Measurements from ENCODE around the gene ZNF616.

The ZNF616 gene

GRCh38 chr19:52094526-52095130 is 45.1 kb downstream of the ZNF616 start:
- peak overlapping the region; percentile 42 for H3K4me3 ChIP-seq (ENCODE audit: low read depth, low read length)
- TF ChIP-seq, protein P1, sequence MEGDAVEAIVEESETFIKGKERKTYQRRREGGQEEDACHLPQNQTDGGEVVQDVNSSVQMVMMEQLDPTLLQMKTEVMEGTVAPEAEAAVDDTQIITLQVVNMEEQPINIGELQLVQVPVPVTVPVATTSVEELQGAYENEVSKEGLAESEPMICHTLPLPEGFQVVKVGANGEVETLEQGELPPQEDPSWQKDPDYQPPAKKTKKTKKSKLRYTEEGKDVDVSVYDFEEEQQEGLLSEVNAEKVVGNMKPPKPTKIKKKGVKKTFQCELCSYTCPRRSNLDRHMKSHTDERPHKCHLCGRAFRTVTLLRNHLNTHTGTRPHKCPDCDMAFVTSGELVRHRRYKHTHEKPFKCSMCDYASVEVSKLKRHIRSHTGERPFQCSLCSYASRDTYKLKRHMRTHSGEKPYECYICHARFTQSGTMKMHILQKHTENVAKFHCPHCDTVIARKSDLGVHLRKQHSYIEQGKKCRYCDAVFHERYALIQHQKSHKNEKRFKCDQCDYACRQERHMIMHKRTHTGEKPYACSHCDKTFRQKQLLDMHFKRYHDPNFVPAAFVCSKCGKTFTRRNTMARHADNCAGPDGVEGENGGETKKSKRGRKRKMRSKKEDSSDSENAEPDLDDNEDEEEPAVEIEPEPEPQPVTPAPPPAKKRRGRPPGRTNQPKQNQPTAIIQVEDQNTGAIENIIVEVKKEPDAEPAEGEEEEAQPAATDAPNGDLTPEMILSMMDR (IDR thresholded peaks at IDR 0.05; ENCODE audit: low read depth, low read length, missing control alignments), result no peak
- DNase-seq (ENCODE audit: low read depth), result no peak

DNA sequence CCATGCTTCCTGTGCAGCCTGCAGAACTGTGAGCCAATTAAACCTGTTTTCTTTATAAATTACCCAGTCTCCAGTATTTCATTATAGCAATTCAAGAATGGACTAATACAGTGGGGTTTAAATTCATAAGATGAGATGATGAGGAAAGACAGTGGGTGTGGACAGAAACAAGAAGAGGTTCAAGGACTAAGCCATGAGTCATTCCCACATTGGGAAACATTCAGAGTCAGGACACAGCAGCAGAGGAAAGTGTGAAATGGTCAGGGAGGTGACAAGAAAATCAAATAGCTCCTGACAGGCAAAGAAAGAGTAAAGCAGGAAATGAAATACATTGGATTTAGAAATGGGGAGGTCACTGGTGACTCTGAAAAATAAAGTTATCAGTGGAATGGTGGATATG is 53.3 kb downstream of the ZNF616 start:
- H3K4me3 ChIP-seq (ENCODE audit: low read depth, low read length), result no peak overlapping the region
- DNase-seq (ENCODE audit: low read depth), result no peak
- TF ChIP-seq, protein P1 (IDR thresholded peaks at IDR 0.05; ENCODE audit: low read depth, low read length, missing control alignments), result no peak

- no peak overlapping the region for H3K4me3 ChIP-seq (ENCODE audit: low read depth, low read length)
- TF ChIP-seq, protein P1 (IDR thresholded peaks at IDR 0.05; ENCODE audit: low read depth, low read length, missing control alignments), result no peak
- no peak for DNase-seq (ENCODE audit: low read depth)
Measured at GRCh38 chr19:52070496-52070895, 69.2 kb downstream of the ZNF616 start.

DNA sequence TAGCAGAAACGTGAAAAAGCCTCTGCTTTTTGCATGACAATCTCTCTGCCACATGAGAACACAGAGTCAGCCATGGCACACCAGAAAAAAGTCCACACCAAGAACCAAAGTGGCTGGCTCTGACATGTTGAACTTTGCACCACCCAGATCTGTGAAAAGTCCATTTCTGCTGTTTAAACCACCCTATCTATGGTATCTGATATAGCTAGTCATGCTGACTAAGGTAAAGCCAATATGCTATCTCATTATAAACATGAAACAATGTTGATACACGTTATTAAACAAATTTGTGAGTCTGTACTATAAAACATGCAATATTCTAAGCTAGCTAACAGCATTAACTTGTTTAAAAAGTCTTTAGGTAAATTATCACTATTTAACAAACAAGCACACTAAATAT is 70.1 kb downstream of the ZNF616 start:
- TF ChIP-seq, protein P1 (IDR thresholded peaks at IDR 0.05; ENCODE audit: low read depth, low read length, missing control alignments), result no peak
- no peak overlapping the region for H3K4me3 ChIP-seq (ENCODE audit: low read depth, low read length)

GRCh38 chr19:52066258-52066863 is 73.4 kb downstream of the ZNF616 start:
- no peak overlapping the region for H3K4me3 ChIP-seq (ENCODE audit: low read depth, low read length)
- no peak for DNase-seq (ENCODE audit: low read depth)
- TF ChIP-seq, protein P1 (IDR thresholded peaks at IDR 0.05; ENCODE audit: low read depth, low read length, missing control alignments), result no peak

More for the DNA sequence above, 70.1 kb downstream of the ZNF616 start:
- DNase-seq (ENCODE audit: low read depth), result no peak

DNA sequence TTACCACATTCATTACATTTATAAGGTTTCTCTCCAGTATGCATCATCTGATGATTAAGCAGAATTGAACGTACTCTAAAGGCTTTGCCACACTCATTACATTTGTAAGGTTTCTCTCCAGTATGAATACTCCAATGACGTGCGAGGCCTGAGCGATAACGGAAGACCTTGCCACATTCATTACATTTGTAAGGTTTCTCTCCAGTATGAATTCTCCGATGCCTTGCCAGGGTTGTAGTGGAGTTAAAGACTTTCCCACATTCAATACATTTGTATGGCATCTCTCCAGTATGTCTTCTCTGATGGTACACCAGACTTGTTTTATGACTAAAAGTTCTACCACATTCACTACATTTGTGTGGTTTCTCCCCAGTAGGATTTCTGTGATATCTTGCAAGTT is 74.3 kb downstream of the ZNF616 start:
- TF ChIP-seq, protein P1 (IDR thresholded peaks at IDR 0.05; ENCODE audit: low read depth, low read length, missing control alignments), result no peak
- no peak for DNase-seq (ENCODE audit: low read depth)
- H3K4me3 ChIP-seq (ENCODE audit: low read depth, low read length), result no peak overlapping the region

Data from GM12864 (cell line).